Suprapubic skin (tissue), 4 donors: ENCODE measurements around the gene NCF4. TPM values are rescaled to one million over a fixed set of nuclear protein-coding genes. Genes with fewer than 3 reads are reported as not detected.

Experiments used
- DNase-seq, 2 donors: peaks; one replicate each; pipeline ENCODE4 v3.0.0-alpha.2; 2019; ENCODE audit warnings: low spot score in 2 of 2
- H3K27ac ChIP-seq: fragments of 200-600 bp; sonication (generic); one replicate; pipeline ENCODE4 v1.5.1; 2019
- H3K27me3 ChIP-seq: fragments of 200-600 bp; sonication (generic); one replicate; pipeline ENCODE4 v1.5.1; 2019
- H3K36me3 ChIP-seq: fragments of 200-600 bp; sonication (generic); one replicate; pipeline ENCODE4 v1.5.1; 2019
- H3K4me1 ChIP-seq: fragments of 200-600 bp; sonication (generic); one replicate; pipeline ENCODE4 v1.5.1; 2019
- H3K4me3 ChIP-seq: fragments of 200-600 bp; sonication (generic); one replicate; pipeline ENCODE4 v1.5.1; 2019; ENCODE audit warnings: mild to moderate bottlenecking
- H3K9me3 ChIP-seq: fragments of 200-600 bp; sonication (generic); one replicate; pipeline ENCODE4 v1.5.1; 2019
- CTCF ChIP-seq, 2 donors: fragments of 200-600 bp in 1 of 2; fragments of 450-650 bp in 1 of 2; sonication (generic) in 1 of 2; IDR thresholded peaks; one replicate each; pipeline ENCODE4 v1.5.1; 2016 to 2019; ENCODE audit warnings: antibody characterized with exemption in 2 of 2, mild to moderate bottlenecking in 1 of 2, moderate library complexity in 1 of 2
- EP300 ChIP-seq: sonication (generic); formaldehyde crosslinking; IDR thresholded peaks from one replicate; pipeline ENCODE4 v1.6.1; 2017; ENCODE audit warnings: antibody characterized with exemption
- POLR2A ChIP-seq, 2 donors: fragments of 450-650 bp; IDR thresholded peaks; one replicate each; pipeline ENCODE4 v1.6.1; 2017; ENCODE audit warnings: antibody characterized with exemption in 2 of 2, mild to moderate bottlenecking in 2 of 2, moderate library complexity in 2 of 2
- POLR2AphosphoS5 ChIP-seq, 3 donors: sonication (generic); formaldehyde crosslinking; IDR thresholded peaks; one replicate each; pipeline ENCODE4 v1.6.1; 2017; ENCODE audit warnings: antibody characterized with exemption in 3 of 3
- WGBS: methylation state at CpG from one replicate; pipeline ENCODE4 v1.1.5; 2018; 5-methylcytosine and 5-hydroxymethylcytosine counted together
- total RNA-seq, 4 donors: library from RNA; depleted of rRNA; stranded (reverse); fragments of >200 nt; gene quantifications; one replicate each; pipeline ENCODE4 v1.1.0, GENCODE V29; 2016

Gene NCF4
- total RNA-seq, 4 donors from 2014 or later, result 1.1 to 4.5 (median 3.1) TPM

DNA sequence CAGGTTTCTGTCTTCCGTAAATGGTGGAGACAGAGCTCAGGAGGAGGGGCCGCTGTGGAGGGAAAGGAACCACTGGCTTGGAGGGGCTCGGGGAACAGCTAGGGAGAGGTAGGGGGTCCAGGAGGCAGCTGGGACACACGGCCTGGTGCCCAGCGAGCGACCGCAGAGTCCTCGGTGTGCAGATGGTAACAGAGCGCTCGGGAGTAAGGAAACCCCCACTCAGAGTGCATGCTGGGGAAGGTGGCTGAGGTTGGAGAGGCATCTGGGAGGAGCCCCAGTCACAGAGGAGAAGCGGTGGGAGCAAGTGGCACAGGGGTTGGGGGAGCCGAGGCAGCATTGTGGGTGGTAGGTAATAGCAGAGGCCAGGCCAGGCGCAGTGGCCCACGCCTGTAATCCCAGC lies 10.8 kb upstream of the NCF4 start:
- WGBS, result 80% methylated on average over 14 of the region's 14 CpGs
- Histone ChIP-seq H3K9me3 (no peaks in the 10 kb centered on the region), H3K4me1 (peaks cover 6% of the 10 kb centered on the region), H3K27me3 (peaks cover 34% of the 10 kb centered on the region), H3K36me3 (no peaks in the 10 kb centered on the region), H3K4me3 (no peak overlapping the region), H3K27ac (no peak overlapping the region)
- DNase-seq, result no peak
- no peak for TF ChIP-seq POLR2A (IDR thresholded peaks at IDR 0.05)
- no peak for TF ChIP-seq CTCF (IDR thresholded peaks at IDR 0.05)
- no peak for TF ChIP-seq EP300
- TF ChIP-seq POLR2AphosphoS5 (IDR thresholded peaks at IDR 0.05), result no peak

GRCh38 chr22:36850682-36851081 lies 10.1 kb upstream of the NCF4 start:
- no peak for TF ChIP-seq POLR2A (IDR thresholded peaks at IDR 0.05)
- no peak for TF ChIP-seq EP300
- no peak for TF ChIP-seq CTCF (IDR thresholded peaks at IDR 0.05)
- TF ChIP-seq POLR2AphosphoS5 (IDR thresholded peaks at IDR 0.05), result no peak
- Histone ChIP-seq H3K4me1 (peaks cover 6% of the 10 kb centered on the region), H3K36me3 (no peaks in the 10 kb centered on the region), H3K4me3 (no peak overlapping the region), H3K27ac (no peak overlapping the region), H3K9me3 (no peaks in the 10 kb centered on the region), H3K27me3 (peaks cover 34% of the 10 kb centered on the region)
- no peak for DNase-seq
- 85% methylated on average over 10 of the region's 10 CpGs for WGBS

GRCh38 chr22:36852056-36852973 lies 8.5 kb upstream of the NCF4 start:
- TF ChIP-seq POLR2A (IDR thresholded peaks at IDR 0.05), result no peak
- TF ChIP-seq CTCF (IDR thresholded peaks at IDR 0.05), result no peak
- TF ChIP-seq POLR2AphosphoS5 (IDR thresholded peaks at IDR 0.05), result no peak
- TF ChIP-seq EP300, result no peak
- H3K4me1 ChIP-seq, result peaks cover 17% of the 10 kb centered on the region
- peaks cover 28% of the 10 kb centered on the region for H3K27me3 ChIP-seq
- H3K9me3 ChIP-seq, result no peaks in the 10 kb centered on the region
- H3K4me3 ChIP-seq, result no peak overlapping the region
- no peak for DNase-seq
- H3K36me3 ChIP-seq, result no peaks in the 10 kb centered on the region
- WGBS, result 92% methylated on average over 7 of the region's 7 CpGs
- no peak overlapping the region for H3K27ac ChIP-seq

GRCh38 chr22:36853407-36854099 lies 7.3 kb upstream of the NCF4 start:
- H3K4me1 ChIP-seq, result peaks cover 17% of the 10 kb centered on the region
- peak; percentile 81 to 86 for DNase-seq
- peaks cover 24% of the 10 kb centered on the region for H3K27me3 ChIP-seq
- 62% methylated on average over 16 of the region's 16 CpGs for WGBS
- no peak overlapping the region for H3K27ac ChIP-seq
- H3K9me3 ChIP-seq, result no peaks in the 10 kb centered on the region
- H3K4me3 ChIP-seq, result no peak overlapping the region
- TF ChIP-seq POLR2AphosphoS5 (IDR thresholded peaks at IDR 0.05), result no peak
- no peak for TF ChIP-seq POLR2A (IDR thresholded peaks at IDR 0.05)
- TF ChIP-seq CTCF (IDR thresholded peaks at IDR 0.05), result peak; percentile 21 to 55
- no peak for TF ChIP-seq EP300
- H3K36me3 ChIP-seq, result no peaks in the 10 kb centered on the region

DNA sequence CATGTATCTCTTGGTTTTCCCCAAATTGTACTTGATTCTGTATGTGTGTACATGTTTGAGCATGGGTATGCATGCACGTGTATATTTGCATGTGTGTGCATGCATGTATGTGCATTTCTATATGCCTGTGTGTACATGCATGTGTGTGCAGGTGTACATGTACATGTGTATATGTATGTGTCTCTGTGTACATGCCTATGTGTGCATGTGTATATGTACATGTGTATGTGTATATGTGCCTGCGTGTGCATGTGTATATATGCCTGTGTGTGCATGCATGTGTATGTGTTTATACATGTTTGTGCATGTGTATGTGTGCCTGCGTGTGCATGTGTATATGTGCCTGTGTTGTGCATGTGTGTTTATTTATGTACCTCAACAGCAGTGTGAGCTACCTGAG lies 5.3 kb upstream of the NCF4 start:
- DNase-seq, result no peak
- no peak overlapping the region for H3K4me3 ChIP-seq
- no peaks in the 10 kb centered on the region for H3K36me3 ChIP-seq
- no peak overlapping the region for H3K27ac ChIP-seq
- H3K4me1 ChIP-seq, result peaks cover 30% of the 10 kb centered on the region
- WGBS, result 71% methylated on average over 2 of the region's 3 CpGs
- H3K27me3 ChIP-seq, result peaks cover 6% of the 10 kb centered on the region
- H3K9me3 ChIP-seq, result no peaks in the 10 kb centered on the region
- TF ChIP-seq POLR2AphosphoS5 (IDR thresholded peaks at IDR 0.05), result no peak
- TF ChIP-seq EP300, result no peak
- TF ChIP-seq POLR2A (IDR thresholded peaks at IDR 0.05), result no peak
- no peak for TF ChIP-seq CTCF (IDR thresholded peaks at IDR 0.05)
